SK-N-SH treated with all-trans-retinoic acid at 6 μM for 48 hours (cell line): ENCODE measurements around the gene BCL2A1.

Experiments
- TCF4 ChIP-seq: fragments of 250-450 bp; sonication (Bioruptor Pico); IDR thresholded peaks from 2 replicates; pipeline ENCODE4 v1.8.0; 2021; ENCODE audit warnings: mild to moderate bottlenecking, moderate library complexity, borderline replicate concordance
- ZFP3 ChIP-seq: fragments of 250-450 bp; sonication (Bioruptor Pico); IDR thresholded peaks from 2 replicates; pipeline ENCODE4 v1.5.0; 2020; ENCODE audit warnings: mild to moderate bottlenecking, moderate library complexity
- ZNF565 ChIP-seq: fragments of 450-650 bp; formaldehyde crosslinking; conservative IDR thresholded peaks from 2 replicates; pipeline ENCODE4 v1.5.0; 2020; ENCODE audit warnings: low read depth, mild to moderate bottlenecking, moderate library complexity
- TF ChIP-seq, protein P1 (sequence below): fragments of 250-450 bp; sonication (Bioruptor Pico); IDR thresholded peaks from 2 replicates; pipeline ENCODE4 v1.5.1; 2021; ENCODE audit warnings: mild to moderate bottlenecking, moderate library complexity

DNA sequence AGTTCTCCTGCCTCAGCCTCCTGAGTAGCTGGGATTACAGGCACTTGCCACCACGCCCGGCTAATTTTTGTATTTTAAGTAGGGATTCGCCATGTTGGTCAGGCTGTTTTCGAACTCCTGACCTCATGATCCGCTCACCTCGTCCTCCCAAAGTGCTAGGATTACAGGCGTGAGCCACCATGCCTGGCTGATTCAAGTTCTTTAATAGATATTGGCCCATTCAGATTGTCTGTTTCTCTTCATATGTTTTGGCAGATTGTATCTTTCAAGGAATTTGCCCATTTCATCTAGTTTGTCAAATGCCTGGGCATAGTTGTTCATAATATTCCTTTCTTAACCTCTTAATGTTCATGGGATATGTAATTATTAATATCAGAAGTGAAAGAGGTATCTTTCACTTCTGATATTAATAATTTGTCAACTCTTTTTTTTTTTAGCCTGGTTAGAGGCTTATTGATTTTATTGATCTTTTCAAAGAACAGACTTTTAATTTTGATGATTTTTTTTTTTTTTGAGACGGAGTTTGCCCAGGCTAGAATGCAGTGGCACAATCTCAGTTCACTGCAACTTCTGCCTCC is 48.3 kb upstream of the BCL2A1 start:
- TF ChIP-seq TCF4 (CRISPR knock-in tag) (no peak), ZFP3 (no peak), ZNF565 (CRISPR knock-in tag) (no peak)
- TF ChIP-seq, protein P1, sequence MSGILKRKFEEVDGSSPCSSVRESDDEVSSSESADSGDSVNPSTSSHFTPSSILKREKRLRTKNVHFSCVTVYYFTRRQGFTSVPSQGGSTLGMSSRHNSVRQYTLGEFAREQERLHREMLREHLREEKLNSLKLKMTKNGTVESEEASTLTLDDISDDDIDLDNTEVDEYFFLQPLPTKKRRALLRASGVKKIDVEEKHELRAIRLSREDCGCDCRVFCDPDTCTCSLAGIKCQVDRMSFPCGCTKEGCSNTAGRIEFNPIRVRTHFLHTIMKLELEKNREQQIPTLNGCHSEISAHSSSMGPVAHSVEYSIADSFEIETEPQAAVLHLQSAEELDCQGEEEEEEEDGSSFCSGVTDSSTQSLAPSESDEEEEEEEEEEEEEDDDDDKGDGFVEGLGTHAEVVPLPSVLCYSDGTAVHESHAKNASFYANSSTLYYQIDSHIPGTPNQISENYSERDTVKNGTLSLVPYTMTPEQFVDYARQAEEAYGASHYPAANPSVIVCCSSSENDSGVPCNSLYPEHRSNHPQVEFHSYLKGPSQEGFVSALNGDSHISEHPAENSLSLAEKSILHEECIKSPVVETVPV (CRISPR knock-in tag): no peak
